Testis (tissue), 3 donors: Measurements from ENCODE around the gene PPP1R13L. TPM values are rescaled to one million over a fixed set of nuclear protein-coding genes. Genes with fewer than 3 reads are reported as not detected.

Source experiments
- DNase-seq: peaks from one replicate; pipeline ENCODE4 v3.0.0-alpha.2; 2019
- H3K27ac ChIP-seq, 2 donors: fragments of 200-600 bp; sonication (generic); one replicate each; pipeline ENCODE4 v1.5.1; 2019
- H3K27me3 ChIP-seq: fragments of 200-600 bp; sonication (generic); one replicate; pipeline ENCODE4 v1.5.1; 2019
- H3K36me3 ChIP-seq: fragments of 200-600 bp; sonication (generic); one replicate; pipeline ENCODE4 v1.5.1; 2017; ENCODE audit warnings: low read depth; ENCODE audit errors: missing control alignments
- H3K4me1 ChIP-seq: fragments of 200-600 bp; sonication (generic); one replicate; pipeline ENCODE4 v1.5.1; 2019
- H3K4me3 ChIP-seq, 2 donors: fragments of 200-600 bp; sonication (generic); one replicate each; pipeline ENCODE4 v1.5.1; 2017 to 2019
- H3K9me3 ChIP-seq: fragments of 200-600 bp; sonication (generic); one replicate; pipeline ENCODE4 v1.5.1; 2017
- CTCF ChIP-seq, 3 experiments: fragments of 450-650 bp in 2 of 3; fragments of 200-600 bp in 1 of 3; sonication (generic) in 1 of 3; IDR thresholded peaks; one replicate each; pipeline ENCODE4 v1.5.1; 2016 to 2019; ENCODE audit warnings: antibody characterized with exemption in 3 of 3, mild to moderate bottlenecking in 2 of 3, moderate library complexity in 1 of 3
- POLR2A ChIP-seq: fragments of 450-650 bp; IDR thresholded peaks from one replicate; pipeline ENCODE4 v1.6.1; 2017; ENCODE audit warnings: antibody characterized with exemption, mild to moderate bottlenecking, moderate library complexity
- WGBS, 2 donors: methylation state at CpG; one replicate each; pipeline ENCODE4 v1.1.5; 2018; 5-methylcytosine and 5-hydroxymethylcytosine counted together
- intact Hi-C: fragments of 100-400 bp; cut with DNase I; formaldehyde crosslinking; loops from one replicate; pipeline ENCODE4 v1.15.1; 2023; ENCODE audit warnings: low total_unique reads
- polyA plus RNA-seq: library from polyadenylated mRNA; stranded (reverse); fragments of 350-450 nt; fragmentation: Illumina TruSeq; extraction: RNeasy Lipid Tissue Mini Kit (QIAGEN cat#74804); gene quantifications from one replicate; pipeline ENCODE4 v1.2.3, GENCODE V29; 2014; ENCODE audit warnings: low read depth, low replicate concordance; ENCODE audit not compliant: insufficient read depth
- total RNA-seq, 2 donors: library from RNA; depleted of rRNA; stranded (reverse); fragments of >200 nt; gene quantifications; one replicate each; pipeline ENCODE4 v1.2.3, GENCODE V29; 2016

The PPP1R13L gene
- total and polyA plus RNA-seq, 3 donors from 2014 or later = 9.7 to 13.3 (median 12.2) TPM

- H3K4me1 ChIP-seq = no peaks in the 10 kb centered on the region
- TF ChIP-seq POLR2A (no peak), CTCF (IDR thresholded peaks at IDR 0.05) (no peak)
- H3K27ac ChIP-seq = no peak overlapping the region
- no peak for DNase-seq
- no peaks in the 10 kb centered on the region for H3K9me3 ChIP-seq
- H3K36me3 ChIP-seq = no peaks in the 10 kb centered on the region
- intact Hi-C loops = no loop called here
- H3K27me3 ChIP-seq = no peaks in the 10 kb centered on the region
- H3K4me3 ChIP-seq = no peak overlapping the region
- 69 to 71% methylated on average over 34 to 59 of the region's 59 CpGs for WGBS, 2 donors
Measured at GRCh38 chr19:45395821-45396617, 8.8 kb downstream of the PPP1R13L start.

GRCh38 chr19:45391871-45392665 is 12.8 kb downstream of the PPP1R13L start:
- WGBS, 2 donors = 92 to 94% methylated on average over 9 to 21 of the region's 21 CpGs
- TF ChIP-seq CTCF (IDR thresholded peaks at IDR 0.05) = no peak
- no peak for TF ChIP-seq POLR2A
- Histone ChIP-seq H3K27me3 (no peaks in the 10 kb centered on the region), H3K9me3 (no peaks in the 10 kb centered on the region), H3K36me3 (no peaks in the 10 kb centered on the region), H3K27ac (no peak overlapping the region), H3K4me3 (no peak overlapping the region), H3K4me1 (no peaks in the 10 kb centered on the region)
- no peak for DNase-seq
- intact Hi-C loops = no loop called here

- intact Hi-C loops = no loop called here
- H3K4me1 ChIP-seq = no peaks in the 10 kb centered on the region
- WGBS, 2 donors = 74 to 78% methylated on average over 3 of the region's 3 CpGs
- H3K4me3 ChIP-seq = no peak overlapping the region
- no peaks in the 10 kb centered on the region for H3K36me3 ChIP-seq
- no peak for DNase-seq
- no peaks in the 10 kb centered on the region for H3K9me3 ChIP-seq
- TF ChIP-seq POLR2A (no peak), CTCF (IDR thresholded peaks at IDR 0.05) (no peak)
- H3K27ac ChIP-seq = no peak overlapping the region
- H3K27me3 ChIP-seq = no peaks in the 10 kb centered on the region
Measured at GRCh38 chr19:45391346-45391745, 13.5 kb downstream of the PPP1R13L start.

GRCh38 chr19:45385392-45386221 is 19.3 kb downstream of the PPP1R13L start:
- H3K4me1 ChIP-seq = peaks cover 7% of the 10 kb centered on the region
- 20 to 33% methylated on average over 2 to 67 of the region's 75 CpGs for WGBS, 2 donors
- intact Hi-C loops = no loop called here
- H3K27me3 ChIP-seq = no peaks in the 10 kb centered on the region
- H3K4me3 ChIP-seq = no peak overlapping the region
- no peaks in the 10 kb centered on the region for H3K36me3 ChIP-seq
- no peak for DNase-seq
- no peak overlapping the region for H3K27ac ChIP-seq
- TF ChIP-seq CTCF (IDR thresholded peaks at IDR 0.05) (no peak), POLR2A (no peak)
- no peaks in the 10 kb centered on the region for H3K9me3 ChIP-seq
